Measurements from ENCODE around the gene CYP4F11. TPM values are rescaled to one million over a fixed set of nuclear protein-coding genes. Genes with fewer than 3 reads are reported as not detected.

Gene CYP4F11
- total and polyA plus RNA-seq, 2 experiments from 2014 or later: not detected

Other genes starting within 250 kb of the CYP4F11 start
- gene OR10H2, start 206.5 kb downstream of the CYP4F11 start, total RNA-seq: not detected in 2 replicates
- gene OR10H2, start 206.5 kb downstream of the CYP4F11 start, polyA plus RNA-seq: not detected in 2 replicates
- gene OR10H3, start 196.5 kb downstream of the CYP4F11 start, total RNA-seq: not detected in 2 replicates
- not detected in 2 replicates for gene OR10H3, start 196.5 kb downstream of the CYP4F11 start, polyA plus RNA-seq
- gene OR10H5, start 146.9 kb downstream of the CYP4F11 start, total RNA-seq: not detected in 2 replicates
- not detected in 2 replicates for gene OR10H5, start 146.9 kb downstream of the CYP4F11 start, polyA plus RNA-seq
- gene OR10H1, start 118.9 kb downstream of the CYP4F11 start, total RNA-seq: not detected in 2 replicates
- gene OR10H1, start 118.9 kb downstream of the CYP4F11 start, polyA plus RNA-seq: not detected in 2 replicates
- not detected in 2 replicates for gene CYP4F2, start 36.5 kb downstream of the CYP4F11 start, total RNA-seq
- not detected in 2 replicates for gene CYP4F2, start 36.5 kb downstream of the CYP4F11 start, polyA plus RNA-seq
- gene OR10H4, start 14.5 kb upstream of the CYP4F11 start, total RNA-seq: not detected in 2 replicates
- not detected in 2 replicates for gene OR10H4, start 14.5 kb upstream of the CYP4F11 start, polyA plus RNA-seq
- gene TPM4, start 142.0 kb upstream of the CYP4F11 start, total RNA-seq: 184 and 268 TPM in 2 replicates
- gene TPM4, start 142.0 kb upstream of the CYP4F11 start, polyA plus RNA-seq: 118 and 120 TPM in 2 replicates
- gene RAB8A, start 177.4 kb upstream of the CYP4F11 start, total RNA-seq: 38.2 and 52.0 TPM in 2 replicates
- gene RAB8A, start 177.4 kb upstream of the CYP4F11 start, polyA plus RNA-seq: 87.3 and 93.8 TPM in 2 replicates
- not detected in 2 replicates for gene HSH2D, start 209.2 kb upstream of the CYP4F11 start, total RNA-seq
- 0.12 TPM in 1 of 2 replicates, not detected in the other for gene HSH2D, start 209.2 kb upstream of the CYP4F11 start, polyA plus RNA-seq
- gene CIB3, start 239.0 kb upstream of the CYP4F11 start, total RNA-seq: not detected in 2 replicates
- not detected in 2 replicates for gene CIB3, start 239.0 kb upstream of the CYP4F11 start, polyA plus RNA-seq

Data from cardiac muscle cell (in vitro differentiated cells and primary cell).